Gastrocnemius medialis (tissue), 4 donors: ENCODE measurements around the gene CALHM3. TPM values are rescaled to one million over a fixed set of nuclear protein-coding genes. Genes with fewer than 3 reads are reported as not detected.

Experiments
- ATAC-seq, 2 donors: fragments of 150-250 bp; one replicate each; pipeline ENCODE4 v1.9.1; 2016
- DNase-seq, 2 donors: peaks; one replicate each; pipeline ENCODE4 v3.0.0-alpha.2; 2019
- H3K27ac ChIP-seq, 4 donors: fragments of 200-600 bp; sonication (generic); 1 replicate in 1 of 4; 2 replicates in 3 of 4; pipeline ENCODE4 v1.5.1; 2016 to 2018; ENCODE audit warnings: mild to moderate bottlenecking in 2 of 4, moderate library complexity in 1 of 4
- H3K27me3 ChIP-seq, 3 donors: fragments of 200-600 bp; sonication (generic) in 2 of 3; 1 replicate in 1 of 3; 2 replicates in 2 of 3; pipeline versions ENCODE4 v1.5.1 to v1.6.0; 2016 to 2019; ENCODE audit warnings: mild to moderate bottlenecking in 1 of 3, moderate library complexity in 1 of 3
- H3K36me3 ChIP-seq, 2 donors: fragments of 200-600 bp; sonication (generic) in 1 of 2; one replicate each; pipeline ENCODE4 v1.5.1; 2017 to 2018
- H3K4me1 ChIP-seq, 2 donors: fragments of 200-600 bp; sonication (generic) in 1 of 2; one replicate each; pipeline ENCODE4 v1.5.1; 2016 to 2017; ENCODE audit warnings: mild to moderate bottlenecking in 2 of 2
- H3K4me3 ChIP-seq, 4 donors: fragments of 200-600 bp; sonication (generic) in 3 of 4; 1 replicate in 1 of 4; 2 replicates in 3 of 4; pipeline ENCODE4 v1.5.1; 2016 to 2019; ENCODE audit warnings: mild to moderate bottlenecking in 2 of 4
- H3K9me3 ChIP-seq, 3 donors: fragments of 200-600 bp; sonication (generic) in 2 of 3; 1 replicate in 1 of 3; 2 replicates in 2 of 3; pipeline ENCODE4 v1.5.1; 2016 to 2019
- CTCF ChIP-seq, 5 experiments: fragments of 450-650 bp in 3 of 5; fragments of 200-600 bp in 2 of 5; sonication (generic) in 2 of 5; IDR thresholded peaks in 4 of 5; conservative IDR thresholded peaks in 1 of 5; 1 replicate in 4 of 5; 2 replicates in 1 of 5; pipeline ENCODE4 v1.5.1; 2016 to 2019; ENCODE audit warnings: antibody characterized with exemption in 5 of 5, mild to moderate bottlenecking in 3 of 5, moderate library complexity in 3 of 5
- POLR2A ChIP-seq, 2 donors: fragments of 450-650 bp; IDR thresholded peaks; one replicate each; pipeline ENCODE4 v1.6.1; 2017; ENCODE audit warnings: antibody characterized with exemption in 2 of 2, mild to moderate bottlenecking in 2 of 2, moderate library complexity in 2 of 2
- in situ Hi-C, 4 donors: fragments of 200-750 bp; cut with MboI; loops; one replicate each; pipeline versions ENCODE4 v1.15.0 to v1.8.0; 2017; ENCODE audit warnings: low sequenced_read_pairs in 4 of 4
- intact Hi-C: fragments of 100-400 bp; cut with DNase I; formaldehyde crosslinking; loops from one replicate; pipeline ENCODE4 v1.15.1; 2023; ENCODE audit warnings: low total_unique reads
- total RNA-seq, 4 donors: library from RNA; depleted of rRNA; stranded (reverse); fragments of >200 nt; gene quantifications; one replicate each; pipeline versions ENCODE4 v1.1.0 to v1.2.3, GENCODE V29; 2016

CALHM3 gene
- total RNA-seq, 4 donors from 2014 or later, result not detected

GRCh38 chr10:103519798-103520197, 40.8 kb upstream of the CALHM3 start:
- DNase-seq (no peak), ATAC-seq (no peak)
- Histone ChIP-seq H3K27ac (no peak overlapping the region), H3K9me3 (no peaks in the 10 kb centered on the region), H3K4me3 (no peak overlapping the region), H3K27me3 (no peaks in the 10 kb centered on the region), H3K36me3 (no peaks in the 10 kb centered on the region), H3K4me1 (no peaks in the 10 kb centered on the region)
- TF ChIP-seq POLR2A (IDR thresholded peaks at IDR 0.05) (no peak), CTCF (IDR thresholded peaks at IDR 0.05 in 4 of 5, conservative IDR thresholded peaks at IDR 0.05 in 1 of 5) (no peak)
- intact Hi-C loops, result no loop called here
- in situ Hi-C loops, result no loop called here

GRCh38 chr10:103517234-103518085, 38.4 kb upstream of the CALHM3 start:
- no peak for TF ChIP-seq CTCF (IDR thresholded peaks at IDR 0.05 in 4 of 5, conservative IDR thresholded peaks at IDR 0.05 in 1 of 5)
- TF ChIP-seq POLR2A (IDR thresholded peaks at IDR 0.05), result no peak
- in situ Hi-C loops, result no loop called here
- ATAC-seq (no peak), DNase-seq (no peak)
- Histone ChIP-seq H3K4me1 (no peaks in the 10 kb centered on the region), H3K27me3 (no peaks in the 10 kb centered on the region), H3K9me3 (no peaks in the 10 kb centered on the region), H3K27ac (no peak overlapping the region), H3K36me3 (no peaks in the 10 kb centered on the region), H3K4me3 (no peak overlapping the region)
- intact Hi-C loops, result no loop called here

- Histone ChIP-seq H3K4me1 (no peaks in the 10 kb centered on the region), H3K4me3 (no peak overlapping the region), H3K9me3 (no peaks in the 10 kb centered on the region), H3K27me3 (no peaks in the 10 kb centered on the region), H3K27ac (no peak overlapping the region), H3K36me3 (no peaks in the 10 kb centered on the region)
- in situ Hi-C loops (no loop called here), intact Hi-C loops (no loop called here)
- TF ChIP-seq CTCF (IDR thresholded peaks at IDR 0.05 in 4 of 5, conservative IDR thresholded peaks at IDR 0.05 in 1 of 5) (no peak), POLR2A (IDR thresholded peaks at IDR 0.05) (no peak)
- ATAC-seq (no peak), DNase-seq (no peak)
Measured at GRCh38 chr10:103514244-103514643, 35.2 kb upstream of the CALHM3 start.

- H3K27ac ChIP-seq, result no peak overlapping the region
- in situ Hi-C loops, result no loop called here
- TF ChIP-seq POLR2A (IDR thresholded peaks at IDR 0.05) (no peak), CTCF (IDR thresholded peaks at IDR 0.05 in 4 of 5, conservative IDR thresholded peaks at IDR 0.05 in 1 of 5) (no peak)
- no peak for ATAC-seq
- DNase-seq, result no peak
- no peaks in the 10 kb centered on the region for H3K27me3 ChIP-seq
- no peaks in the 10 kb centered on the region for H3K36me3 ChIP-seq
- H3K4me3 ChIP-seq, result no peak overlapping the region
- H3K9me3 ChIP-seq, result no peaks in the 10 kb centered on the region
- intact Hi-C loops, result no loop called here
- no peaks in the 10 kb centered on the region for H3K4me1 ChIP-seq
Measured at GRCh38 chr10:103513380-103514060, 34.5 kb upstream of the CALHM3 start.
